Keratinocyte (primary cell): ENCODE results near the gene IGFBP7. TPM values are rescaled to one million over a fixed set of nuclear protein-coding genes. Genes with fewer than 3 reads are reported as not detected.

Source experiments
- DNase-seq: peaks from one replicate; pipeline ENCODE4 v3.0.0-alpha.2; 2011; ENCODE audit warnings: low read depth, missing footprints, low spot score
- FAIRE-seq: peaks from 2 replicates; lab custom pipeline; 2011; peaks lifted over from hg19 to GRCh38; lab: Jason Lieb, UNC
- H2AFZ ChIP-seq: 2 replicates; pipeline ENCODE4 v1.6.0; 2012; ENCODE audit warnings: low read length, control low read depth, inconsistent platforms; ENCODE audit not compliant: control insufficient read depth
- H3K27ac ChIP-seq: 2 replicates; pipeline ENCODE4 v1.5.1; 2011; ENCODE audit warnings: low read length; ENCODE audit not compliant: control insufficient read depth, insufficient read depth
- H3K27me3 ChIP-seq: 3 replicates; pipeline ENCODE4 v1.6.0; 2011; ENCODE audit warnings: low read length; ENCODE audit not compliant: control insufficient read depth, insufficient read depth; ENCODE audit errors: extremely low read depth
- H3K36me3 ChIP-seq, 2 experiments: 2 replicates in 1 of 2; 3 replicates in 1 of 2; pipeline ENCODE4 v1.5.1; 2011; ENCODE audit warnings: low read length in 2 of 2, mild to moderate bottlenecking in 1 of 2; ENCODE audit not compliant: control insufficient read depth in 2 of 2, insufficient read depth in 2 of 2; ENCODE audit errors: extremely low read depth in 1 of 2
- H3K4me1 ChIP-seq: 3 replicates; pipeline ENCODE4 v1.5.1; 2011; ENCODE audit warnings: low read length; ENCODE audit not compliant: control insufficient read depth, insufficient read depth; ENCODE audit errors: extremely low read depth
- H3K4me2 ChIP-seq: 3 replicates; pipeline ENCODE4 v1.6.0; 2011; ENCODE audit warnings: low read depth, low read length; ENCODE audit not compliant: control insufficient read depth, insufficient read depth; ENCODE audit errors: extremely low read depth
- H3K4me3 ChIP-seq, 3 experiments: fragments of 200-600 bp in 1 of 3; sonication (generic) in 1 of 3; 2 replicates in 2 of 3; 3 replicates in 1 of 3; pipeline ENCODE4 v1.5.1; 2011 to 2016; ENCODE audit warnings: low read length in 3 of 3, mild to moderate bottlenecking in 3 of 3, control low read depth in 2 of 3, inconsistent platforms in 1 of 3, low read depth in 1 of 3, mixed read lengths in 1 of 3, mixed run types in 1 of 3, moderate library complexity in 1 of 3; ENCODE audit not compliant: control insufficient read depth in 2 of 3, insufficient read depth in 2 of 3; ENCODE audit errors: extremely low read depth in 1 of 3
- H3K79me2 ChIP-seq: 2 replicates; pipeline ENCODE4 v1.6.0; 2012; ENCODE audit warnings: low read length; ENCODE audit not compliant: control insufficient read depth, insufficient read depth
- H3K9ac ChIP-seq: 3 replicates; pipeline ENCODE4 v1.6.0; 2011; ENCODE audit warnings: low read length; ENCODE audit not compliant: control insufficient read depth, insufficient read depth; ENCODE audit errors: extremely low read depth
- H3K9me1 ChIP-seq: 3 replicates; pipeline ENCODE4 v1.6.0; 2011; ENCODE audit warnings: low read length; ENCODE audit not compliant: control insufficient read depth, insufficient read depth; ENCODE audit errors: extremely low read depth
- H3K9me3 ChIP-seq: 2 replicates; pipeline ENCODE4 v1.5.1; 2012; ENCODE audit warnings: low read depth, low read length; ENCODE audit not compliant: control insufficient read depth
- H4K20me1 ChIP-seq: 3 replicates; pipeline ENCODE4 v1.6.0; 2011; ENCODE audit warnings: low read length; ENCODE audit not compliant: control insufficient read depth, insufficient read depth; ENCODE audit errors: extremely low read depth
- EZH2 ChIP-seq: IDR thresholded peaks from one replicate; pipeline ENCODE4 v1.6.1; 2012; ENCODE audit warnings: inconsistent platforms, mild to moderate bottlenecking, low read length, moderate library complexity
- dilution Hi-C: fragments of 300-500 bp; cut with MboI; formaldehyde crosslinking; loops from one replicate; pipeline ENCODE4 v1.7.0; 2020; ENCODE audit warnings: low sequenced_read_pairs; ENCODE audit not compliant: extremely low pct_ligation_motif_present
- polyA plus RNA-seq, 5 experiments: library from polyadenylated mRNA; depleted of rRNA in 3 of 5; stranded (reverse) in 3 of 5; stranded (forward) in 1 of 5; unstranded in 1 of 5; fragments of >200 nt; gene quantifications; 1 replicate in 1 of 5; 2 replicates in 3 of 5; 3 replicates in 1 of 5; pipeline versions ENCODE4 v1.2.1 to v1.2.3, GENCODE V29; 2011 to 2012; ENCODE audit warnings: missing spikeins in 2 of 5, low read depth in 1 of 5, low replicate concordance in 1 of 5
- TF ChIP-seq, protein P1 (sequence below), 3 experiments: IDR thresholded peaks in 1 of 3; conservative IDR thresholded peaks in 1 of 3; optimal IDR thresholded peaks in 1 of 3; 2 replicates in 2 of 3; 3 replicates in 1 of 3; pipeline versions ENCODE3 to v1.5.1; 2011; ENCODE audit warnings: low read length in 3 of 3, mild to moderate bottlenecking in 3 of 3, moderate library complexity in 2 of 3, control low read depth in 1 of 3, inconsistent platforms in 1 of 3; ENCODE audit not compliant: insufficient read depth in 2 of 3; ENCODE audit errors: extremely low read depth in 1 of 3

IGFBP7 gene
- polyA plus RNA-seq, 1 donor (not counting 4 experiments of a cell fraction or from before 2014, with no cell fraction given) = 413 TPM

DNA sequence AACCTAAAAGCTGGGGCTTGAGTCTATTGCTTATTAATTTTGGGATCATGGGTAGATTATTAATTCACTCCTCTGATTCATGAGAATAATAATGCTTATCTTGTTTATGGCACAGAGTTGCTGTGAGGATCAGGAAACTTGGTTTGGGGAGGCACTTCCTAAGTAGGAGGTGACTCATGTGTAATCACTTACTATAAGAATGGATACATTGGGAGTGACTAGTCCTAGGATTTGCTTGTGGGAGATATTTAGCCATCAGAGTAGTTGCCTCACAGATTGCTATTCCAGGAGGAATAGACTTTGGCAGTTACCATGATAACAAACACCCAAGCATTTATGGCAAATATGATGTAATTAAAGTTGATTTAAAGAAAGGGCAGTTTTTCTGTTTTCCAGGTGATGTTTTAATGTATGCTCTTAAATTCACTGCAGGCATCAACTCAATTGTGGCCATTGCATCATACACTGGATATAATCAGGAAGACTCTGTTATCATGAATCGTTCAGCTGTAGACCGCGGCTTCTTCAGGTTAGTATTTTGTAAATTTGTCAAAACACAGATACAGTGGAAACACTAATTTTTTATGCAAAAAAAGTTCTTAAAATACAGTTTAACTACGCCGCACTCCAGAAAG is 89.6 kb downstream of the IGFBP7 start:
- Histone ChIP-seq H3K9me1 (no peaks in the 10 kb centered on the region), H3K4me2 (no peak overlapping the region), H3K27ac (peak overlapping the region; percentile 70), H3K9ac (no peak overlapping the region), H3K4me1 (peaks cover 23% of the 10 kb centered on the region), H3K79me2 (peaks cover 5% of the 10 kb centered on the region), H3K36me3 (peaks cover 27 to 41% of the 10 kb centered on the region in 2 experiments), H3K4me3 (no peak overlapping the region), H3K9me3 (no peaks in the 10 kb centered on the region), H4K20me1 (no peaks in the 10 kb centered on the region), H3K27me3 (no peaks in the 10 kb centered on the region), H2AFZ (no peak overlapping the region)
- dilution Hi-C loops = no loop called here
- FAIRE-seq = peak; percentile 92
- TF ChIP-seq, protein P1, sequence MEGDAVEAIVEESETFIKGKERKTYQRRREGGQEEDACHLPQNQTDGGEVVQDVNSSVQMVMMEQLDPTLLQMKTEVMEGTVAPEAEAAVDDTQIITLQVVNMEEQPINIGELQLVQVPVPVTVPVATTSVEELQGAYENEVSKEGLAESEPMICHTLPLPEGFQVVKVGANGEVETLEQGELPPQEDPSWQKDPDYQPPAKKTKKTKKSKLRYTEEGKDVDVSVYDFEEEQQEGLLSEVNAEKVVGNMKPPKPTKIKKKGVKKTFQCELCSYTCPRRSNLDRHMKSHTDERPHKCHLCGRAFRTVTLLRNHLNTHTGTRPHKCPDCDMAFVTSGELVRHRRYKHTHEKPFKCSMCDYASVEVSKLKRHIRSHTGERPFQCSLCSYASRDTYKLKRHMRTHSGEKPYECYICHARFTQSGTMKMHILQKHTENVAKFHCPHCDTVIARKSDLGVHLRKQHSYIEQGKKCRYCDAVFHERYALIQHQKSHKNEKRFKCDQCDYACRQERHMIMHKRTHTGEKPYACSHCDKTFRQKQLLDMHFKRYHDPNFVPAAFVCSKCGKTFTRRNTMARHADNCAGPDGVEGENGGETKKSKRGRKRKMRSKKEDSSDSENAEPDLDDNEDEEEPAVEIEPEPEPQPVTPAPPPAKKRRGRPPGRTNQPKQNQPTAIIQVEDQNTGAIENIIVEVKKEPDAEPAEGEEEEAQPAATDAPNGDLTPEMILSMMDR (optimal IDR thresholded peaks at IDR 0.05 in 1 of 3, IDR thresholded peaks at IDR 0.05 in 1 of 3, conservative IDR thresholded peaks at IDR 0.05 in 1 of 3; ENCODE audit: extremely low read depth in 1 of 3, insufficient read depth in 2 of 3, low read length in 3 of 3) = no peak
- TF ChIP-seq EZH2 = no peak
- peak; percentile 50 for DNase-seq

DNA sequence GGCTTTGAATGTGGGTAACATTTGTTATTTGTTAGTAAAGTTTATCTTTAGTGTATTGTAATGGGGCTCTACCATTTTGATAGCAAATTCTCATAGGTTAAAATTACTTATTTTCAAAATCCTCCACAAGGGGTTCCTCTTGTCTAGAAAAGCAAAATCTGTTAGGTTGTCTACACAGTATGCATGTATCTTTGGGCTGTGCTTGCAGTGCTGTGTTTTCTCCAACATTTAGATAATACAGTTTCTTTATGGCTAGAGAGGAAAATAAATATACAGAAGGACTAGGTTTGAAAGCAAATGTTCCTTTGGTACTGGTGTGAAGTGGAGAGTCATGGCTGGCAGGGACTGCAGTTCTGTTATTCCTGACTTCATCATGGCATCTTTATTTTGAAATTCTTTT is 91.2 kb downstream of the IGFBP7 start:
- no peak for TF ChIP-seq EZH2
- TF ChIP-seq, protein P1 (optimal IDR thresholded peaks at IDR 0.05 in 1 of 3, IDR thresholded peaks at IDR 0.05 in 1 of 3, conservative IDR thresholded peaks at IDR 0.05 in 1 of 3; ENCODE audit: extremely low read depth in 1 of 3, insufficient read depth in 2 of 3, low read length in 3 of 3) = no peak
- Histone ChIP-seq H3K9me3 (no peaks in the 10 kb centered on the region), H3K4me2 (no peak overlapping the region), H3K9ac (no peak overlapping the region), H4K20me1 (no peaks in the 10 kb centered on the region), H3K27ac (no peak overlapping the region), H2AFZ (no peak overlapping the region), H3K4me3 (no peak overlapping the region), H3K36me3 (peaks cover 25 to 34% of the 10 kb centered on the region in 2 experiments), H3K9me1 (no peaks in the 10 kb centered on the region), H3K79me2 (peaks cover 5% of the 10 kb centered on the region), H3K27me3 (no peaks in the 10 kb centered on the region), H3K4me1 (peaks cover 23% of the 10 kb centered on the region)
- dilution Hi-C loops = no loop called here
- FAIRE-seq (no peak), DNase-seq (no peak)
